K562 (cell line): ENCODE measurements around the gene SDK1. TPM values are rescaled to one million over a fixed set of nuclear protein-coding genes. Genes with fewer than 3 reads are reported as not detected.

Experiments used
- ATAC-seq: fragments of 200-7000 bp; cut with Tn5 transposase; 3 replicates; pipeline ENCODE4 v1.9.1; 2020; ENCODE audit warnings: moderate library complexity
- BruUV-seq: library from RNA; stranded (reverse); fragments of 400-500 nt; replicated peaks from 2 replicates; lab custom pipeline; 2021; lab: Mats Ljungman, UMichigan
- CTCF ChIA-PET: fragments of 300-600 bp; formaldehyde crosslinking; extraction: SDS; loops from one replicate; lab custom pipeline; 2021; ENCODE audit warnings: low intra/inter-chr PET ratio; lab: Yijun Ruan, JAX
- POLR2A ChIA-PET: fragments of 300-600, 350-650 bp; sonication (Branson Sonifier 250); formaldehyde crosslinking; extraction: SDS; loops from one replicate; lab custom pipeline; 2021; ENCODE audit warnings: antibody characterized with exemption, inconsistent platforms; lab: Yijun Ruan, JAX
- DNase-seq, 4 experiments: peaks; one replicate each; pipeline versions ENCODE4 v3.0.0 to v3.0.0-alpha.2; 2011 to 2018; ENCODE audit warnings: low spot score in 3 of 4, mixed read lengths in 3 of 4; ENCODE audit errors: extremely low read depth in 1 of 4
- FAIRE-seq: peaks from 2 replicates; lab custom pipeline; 2011; peaks lifted over from hg19 to GRCh38; lab: Jason Lieb, UNC
- H2AFZ ChIP-seq: 2 replicates; pipeline ENCODE4 v1.6.0; 2011; ENCODE audit warnings: low read depth, low read length, control low read depth, inconsistent platforms
- H3K27ac ChIP-seq: fragments of 200-600 bp; 3 replicates; pipeline ENCODE4 v1.8.0; 2011; ENCODE audit warnings: low read depth, mild to moderate bottlenecking, control low read depth, inconsistent platforms, low read length, moderate library complexity, mixed read lengths; ENCODE audit errors: extremely low read depth
- H3K27me3 ChIP-seq, 2 experiments: fragments of 300-600 bp in 1 of 2; 2 replicates in 1 of 2; 3 replicates in 1 of 2; pipeline versions ENCODE4 v1.6.0 to v1.8.0; 2011; ENCODE audit warnings: inconsistent platforms in 2 of 2, low read length in 2 of 2, mild to moderate bottlenecking in 1 of 2, mixed read lengths in 1 of 2, moderate library complexity in 1 of 2; ENCODE audit not compliant: control insufficient read depth in 2 of 2, insufficient read depth in 2 of 2
- H3K36me3 ChIP-seq: fragments of 300-600 bp; 3 replicates; pipeline ENCODE4 v1.8.0; 2011; ENCODE audit warnings: mild to moderate bottlenecking, low read length, inconsistent platforms; ENCODE audit not compliant: control insufficient read depth, insufficient read depth
- H3K4me1 ChIP-seq, 2 experiments: fragments of 200-600 bp in 1 of 2; replicated peaks in 1 of 2; 2 replicates in 1 of 2; 3 replicates in 1 of 2; pipeline versions ENCODE4 v1.5.1 to v1.8.0; 2011; ENCODE audit warnings: inconsistent platforms in 2 of 2, low read length in 2 of 2, mild to moderate bottlenecking in 1 of 2, mixed read lengths in 1 of 2, moderate library complexity in 1 of 2; ENCODE audit not compliant: control insufficient read depth in 2 of 2, insufficient read depth in 2 of 2
- H3K4me2 ChIP-seq: 2 replicates; pipeline ENCODE4 v1.6.1; 2011; ENCODE audit warnings: low read length, control low read depth, inconsistent platforms, mixed read lengths; ENCODE audit not compliant: insufficient read depth
- H3K4me3 ChIP-seq: fragments of 200-600 bp; sonication (generic), shearing (Covaris generic); 2 replicates; pipeline ENCODE4 v1.5.1; 2016; ENCODE audit warnings: control low read depth, inconsistent platforms
- H3K79me2 ChIP-seq: fragments of 200-600 bp; 3 replicates; pipeline ENCODE4 v1.8.0; 2011; ENCODE audit warnings: low read length, inconsistent platforms; ENCODE audit not compliant: control insufficient read depth, insufficient read depth
- H3K9ac ChIP-seq, 2 experiments: 2 replicates each; pipeline versions ENCODE4 v1.6.0 to v1.6.1; 2011; ENCODE audit warnings: low read depth in 2 of 2, low read length in 2 of 2, control low read depth in 1 of 2, inconsistent platforms in 1 of 2, mild to moderate bottlenecking in 1 of 2, mixed read lengths in 1 of 2; ENCODE audit not compliant: insufficient read depth in 1 of 2
- H3K9me1 ChIP-seq: one replicate; pipeline ENCODE4 v1.6.0; 2011; ENCODE audit warnings: inconsistent platforms, mild to moderate bottlenecking, low read length, moderate library complexity; ENCODE audit not compliant: control insufficient read depth, insufficient read depth
- H3K9me3 ChIP-seq: replicated peaks from 2 replicates; pipeline ENCODE4 v1.5.1; 2011; ENCODE audit warnings: low read depth, low read length, inconsistent platforms; ENCODE audit not compliant: control insufficient read depth, insufficient read depth
- H4K20me1 ChIP-seq: replicated peaks from 2 replicates; pipeline ENCODE4 v1.6.1; 2011; ENCODE audit warnings: low read length, inconsistent platforms, mixed read lengths; ENCODE audit not compliant: control insufficient read depth, insufficient read depth
- CTCFL ChIP-seq: IDR thresholded peaks from 2 replicates; pipeline ENCODE4 v1.6.1; 2011; ENCODE audit warnings: borderline replicate concordance, low read depth, mild to moderate bottlenecking, moderate library complexity, low read length; ENCODE audit not compliant: insufficient read depth, poor library complexity, severe bottlenecking
- OTX1 ChIP-seq: fragments of 450-650 bp; formaldehyde crosslinking; IDR thresholded peaks from 2 replicates; pipeline ENCODE4 v1.4.0; 2022; ENCODE audit warnings: mild to moderate bottlenecking
- PHB2 ChIP-seq: fragments of 450-650 bp; IDR thresholded peaks from 2 replicates; pipeline ENCODE4 v1.6.1; 2017; ENCODE audit warnings: low read depth
- RNF219 ChIP-seq: fragments of 250-450 bp; sonication (Bioruptor Pico); IDR thresholded peaks from 2 replicates; pipeline ENCODE4 v1.5.0; 2022; ENCODE audit warnings: mild to moderate bottlenecking
- SLC30A9 ChIP-seq: fragments of 250-450 bp; sonication (Bioruptor Pico); IDR thresholded peaks from 2 replicates; pipeline ENCODE4 v1.8.0; 2022; ENCODE audit warnings: mild to moderate bottlenecking, moderate library complexity
- SMARCA4 ChIP-seq: fragments of 450-650 bp; IDR thresholded peaks from 2 replicates; pipeline ENCODE4 v1.6.1; 2016
- ZSCAN32 ChIP-seq: fragments of 450-650 bp; formaldehyde crosslinking; IDR thresholded peaks from 2 replicates; pipeline ENCODE4 v1.4.0; 2020; ENCODE audit warnings: mild to moderate bottlenecking, moderate library complexity
- WGBS: fragments of 100-300 bp; shearing (Covaris generic); methylation state at CpG from one replicate; pipeline ENCODE4 v1.1.6; 2016; ENCODE audit warnings: low coverage, mixed read lengths; ENCODE audit not compliant: insufficient coverage; ENCODE audit errors: missing lambda C conversion rate; 5-methylcytosine and 5-hydroxymethylcytosine counted together
- in situ Hi-C: fragments of 300-500 bp; cut with MboI; formaldehyde crosslinking; loops from 4 replicates; pipeline ENCODE4 v1.15.0; 2018; ENCODE audit warnings: inconsistent platforms, mixed read lengths
- intact Hi-C: fragments of 100-400 bp; cut with micrococcal nuclease; formaldehyde crosslinking; loops from 2 replicates; pipeline ENCODE4 v1.14.2; 2022
- polyA plus RNA-seq, 8 experiments: library from polyadenylated mRNA; depleted of rRNA in 4 of 8; stranded (reverse) in 5 of 8; unstranded in 3 of 8; fragments of >200 nt; fragmentation: Nextera tagmentation in 2 of 8; fragmentation: Illumina TruSeq in 1 of 8; extraction: Ambion mirVana in 2 of 8; extraction: Trizol in 1 of 8; gene quantifications; 2 replicates each; pipeline versions ENCODE4 v1.2.1 to v1.2.3, GENCODE V29; 2011 to 2014; ENCODE audit warnings: inconsistent platforms in 1 of 8, missing spikeins in 1 of 8
- total RNA-seq, 7 experiments: library from RNA; depleted of rRNA in 6 of 7; stranded (reverse); fragments of >200 nt in 6 of 7; fragmentation: Illumina TruSeq in 2 of 7; extraction: Trizol in 2 of 7; gene quantifications; 2 replicates each; pipeline versions ENCODE4 v1.2.1 to v1.2.3, GENCODE V29; 2011 to 2021; ENCODE audit warnings: low replicate concordance in 1 of 7

The SDK1 gene
- total and polyA plus RNA-seq, 9 of the 15 experiments (the other 6 are each of a cell fraction or from before 2014, with no cell fraction given): 0.16 TPM; not detected in 8

- no peak for TF ChIP-seq SMARCA4
- TF ChIP-seq SLC30A9 (CRISPR knock-in tag): no peak
These were observed at the start of gene SDK1 (continued) for GRCh38 chr7:3300651-3301448.

GRCh38 chr7:3254718-3255117 is 46.3 kb upstream of the SDK1 start:
- BruUV-seq: no TSS peak
- intact Hi-C loops: no loop called here

More at GRCh38 chr7:3254718-3255117, 46.3 kb upstream of the SDK1 start:
- CTCF ChIA-PET: no interaction called here
- ATAC-seq (no peak), FAIRE-seq (no peak), DNase-seq (no peak)
- H4K20me1 ChIP-seq: no peaks in the 10 kb centered on the region
- H3K4me2 ChIP-seq: no peak overlapping the region
- POLR2A ChIA-PET: no interaction called here
- H2AFZ ChIP-seq: no peak overlapping the region
- H3K27ac ChIP-seq: no peak overlapping the region
- no peaks in the 10 kb centered on the region for H3K36me3 ChIP-seq
- H3K27me3 ChIP-seq: peaks cover 0 to 5% of the 10 kb centered on the region in 2 experiments; a peak in 1 of 5 replicates
- no peaks in the 10 kb centered on the region for H3K9me3 ChIP-seq
- 3% methylated on average over 6 of the region's 6 CpGs for WGBS
- H3K4me1 ChIP-seq: no peaks in the 10 kb centered on the region
- TF ChIP-seq RNF219 (no peak), ZSCAN32 (CRISPR knock-in tag) (no peak), CTCFL (no peak), PHB2 (no peak), OTX1 (CRISPR knock-in tag) (no peak)
- no peaks in the 10 kb centered on the region for H3K79me2 ChIP-seq
- in situ Hi-C loops: no loop called here
- no peak overlapping the region for H3K9ac ChIP-seq
- no peaks in the 10 kb centered on the region for H3K9me1 ChIP-seq
- no peak overlapping the region for H3K4me3 ChIP-seq
